Measurements from ENCODE around the gene IKBIP. TPM values are rescaled to one million over a fixed set of nuclear protein-coding genes. Genes with fewer than 3 reads are reported as not detected.
"Not testable (repeated sequence)": the region's sequence is repeated elsewhere in the genome, so short reads cannot be mapped to it uniquely, and the experiment has no call there.

The IKBIP gene
- total RNA-seq, 1 donor from 2014 or later: 10.8 TPM

- Mint-ChIP-seq H3K27ac (no peak overlapping the region), H3K36me3 (ENCODE audit: insufficient read depth) (peaks cover 30% of the 10 kb centered on the region)
Measured at GRCh38 chr12:98601924-98602323, 42.7 kb downstream of the IKBIP start.

GRCh38 chr12:98597313-98597712 lies 47.3 kb downstream of the IKBIP start:
- DNase-seq (ENCODE audit: low spot score, unreplicated experiment); H3K4me3 Mint-ChIP-seq (ENCODE audit: low read depth); H3K9me3 Mint-ChIP-seq (ENCODE audit: low read depth); H3K27me3 Mint-ChIP-seq; H3K27ac Mint-ChIP-seq: not testable (repeated sequence)
- peaks cover 20% of the 10 kb centered on the region for H3K36me3 Mint-ChIP-seq (ENCODE audit: insufficient read depth)
- H3K4me1 Mint-ChIP-seq (ENCODE audit: low read depth): peaks cover 18% of the 10 kb centered on the region

More at GRCh38 chr12:98601924-98602323, 42.7 kb downstream of the IKBIP start:
- no peak for DNase-seq (ENCODE audit: low spot score, unreplicated experiment)
- no peaks in the 10 kb centered on the region for H3K27me3 Mint-ChIP-seq
- H3K9me3 Mint-ChIP-seq (ENCODE audit: low read depth): no peaks in the 10 kb centered on the region
- H3K4me3 Mint-ChIP-seq (ENCODE audit: low read depth): no peak overlapping the region
- no peaks in the 10 kb centered on the region for H3K4me1 Mint-ChIP-seq (ENCODE audit: low read depth)
- no peak for TF ChIP-seq CTCF (IDR thresholded peaks at IDR 0.05; ENCODE audit: unreplicated experiment)

- TF ChIP-seq CTCF (IDR thresholded peaks at IDR 0.05; ENCODE audit: unreplicated experiment): no peak
- peaks cover 18% of the 10 kb centered on the region for H3K4me1 Mint-ChIP-seq (ENCODE audit: low read depth)
- peak overlapping the region; percentile 96 for H3K4me3 Mint-ChIP-seq (ENCODE audit: low read depth)
- peak overlapping the region; percentile 100 for H3K27ac Mint-ChIP-seq
- no peak for DNase-seq (ENCODE audit: low spot score, unreplicated experiment)
- no peaks in the 10 kb centered on the region for H3K27me3 Mint-ChIP-seq
- H3K36me3 Mint-ChIP-seq (ENCODE audit: insufficient read depth): peaks cover 13% of the 10 kb centered on the region
- no peaks in the 10 kb centered on the region for H3K9me3 Mint-ChIP-seq (ENCODE audit: low read depth)
Measured at GRCh38 chr12:98595243-98595988, 49.2 kb downstream of the IKBIP start.

- Mint-ChIP-seq H3K27ac (peak overlapping the region; percentile 100), H3K4me3 (ENCODE audit: low read depth) (peak overlapping the region; percentile 96), H3K27me3 (no peaks in the 10 kb centered on the region), H3K36me3 (ENCODE audit: insufficient read depth) (peaks cover 12% of the 10 kb centered on the region), H3K4me1 (ENCODE audit: low read depth) (peaks cover 18% of the 10 kb centered on the region), H3K9me3 (ENCODE audit: low read depth) (no peaks in the 10 kb centered on the region)
- peak; percentile 10 for DNase-seq (ENCODE audit: low spot score, unreplicated experiment)
- no peak for TF ChIP-seq CTCF (IDR thresholded peaks at IDR 0.05; ENCODE audit: unreplicated experiment)
Measured at GRCh38 chr12:98594050-98594835, 50.3 kb downstream of the IKBIP start.

- Mint-ChIP-seq H3K27ac (peak within 1 kb of the TSS; percentile 100), H3K27me3 (no peaks in the 10 kb centered on the region), H3K4me3 (ENCODE audit: low read depth) (peak within 1 kb of the TSS; percentile 96), H3K36me3 (ENCODE audit: insufficient read depth) (peaks cover 10% of the 10 kb centered on the region), H3K4me1 (ENCODE audit: low read depth) (peaks cover 18% of the 10 kb centered on the region), H3K9me3 (ENCODE audit: low read depth) (no peaks in the 10 kb centered on the region)
- TF ChIP-seq CTCF (IDR thresholded peaks at IDR 0.05; ENCODE audit: unreplicated experiment): no peak
- DNase-seq (ENCODE audit: low spot score, unreplicated experiment): peak; percentile 89
Measured at GRCh38 chr12:98593351-98594049, 51.1 kb downstream of the IKBIP start, which contains the start of gene SLC25A3. SLC25A3 (plus strand) TSS chr12:98593686; CDS start chr12:98593979, 293 bp downstream.

Measured in progenitor cell of endocrine pancreas (in vitro differentiated cells).